ENCODE measurements around the gene TTC16.

GRCh38 chr9:127690735-127691134 is 25.1 kb upstream of the TTC16 start:
- TF ChIP-seq, protein P1, sequence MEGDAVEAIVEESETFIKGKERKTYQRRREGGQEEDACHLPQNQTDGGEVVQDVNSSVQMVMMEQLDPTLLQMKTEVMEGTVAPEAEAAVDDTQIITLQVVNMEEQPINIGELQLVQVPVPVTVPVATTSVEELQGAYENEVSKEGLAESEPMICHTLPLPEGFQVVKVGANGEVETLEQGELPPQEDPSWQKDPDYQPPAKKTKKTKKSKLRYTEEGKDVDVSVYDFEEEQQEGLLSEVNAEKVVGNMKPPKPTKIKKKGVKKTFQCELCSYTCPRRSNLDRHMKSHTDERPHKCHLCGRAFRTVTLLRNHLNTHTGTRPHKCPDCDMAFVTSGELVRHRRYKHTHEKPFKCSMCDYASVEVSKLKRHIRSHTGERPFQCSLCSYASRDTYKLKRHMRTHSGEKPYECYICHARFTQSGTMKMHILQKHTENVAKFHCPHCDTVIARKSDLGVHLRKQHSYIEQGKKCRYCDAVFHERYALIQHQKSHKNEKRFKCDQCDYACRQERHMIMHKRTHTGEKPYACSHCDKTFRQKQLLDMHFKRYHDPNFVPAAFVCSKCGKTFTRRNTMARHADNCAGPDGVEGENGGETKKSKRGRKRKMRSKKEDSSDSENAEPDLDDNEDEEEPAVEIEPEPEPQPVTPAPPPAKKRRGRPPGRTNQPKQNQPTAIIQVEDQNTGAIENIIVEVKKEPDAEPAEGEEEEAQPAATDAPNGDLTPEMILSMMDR (IDR thresholded peaks at IDR 0.05; ENCODE audit: poor library complexity): no peak
- TF ChIP-seq EZH2 (IDR thresholded peaks at IDR 0.05; ENCODE audit: borderline replicate concordance) (no peak), EZH2phosphoT487 (IDR thresholded peaks at IDR 0.05; ENCODE audit: low read depth, severe bottlenecking, unreplicated experiment) (no peak)

All from hepatocyte (in vitro differentiated cells).